GM23338 (cell line): ENCODE data around the gene RIN3. TPM values are rescaled to one million over a fixed set of nuclear protein-coding genes. Genes with fewer than 3 reads are reported as not detected.

ENCODE experiments used
- ATAC-seq: fragments of 200-7000 bp; cut with Tn5 transposase; 3 replicates; pipeline ENCODE4 v1.9.1; 2020
- DNase-seq: peaks from one replicate; pipeline ENCODE4 v3.0.0-alpha.2; 2015; ENCODE audit warnings: low spot score
- H2AFZ ChIP-seq: fragments of 200-600 bp; sonication (generic); 2 replicates; pipeline ENCODE4 v1.8.0; 2016; ENCODE audit warnings: antibody characterized with exemption, mild to moderate bottlenecking, moderate library complexity
- H3F3A ChIP-seq: fragments of 200-600 bp; sonication (generic); replicated peaks from 2 replicates; pipeline ENCODE4 v1.8.0; 2017; ENCODE audit warnings: antibody characterized with exemption, mixed run types, low read depth
- H3K27ac ChIP-seq: fragments of 200-600 bp; sonication (generic); 2 replicates; pipeline ENCODE4 v1.6.1; 2016; ENCODE audit warnings: low read depth
- H3K27me3 ChIP-seq: fragments of 200-600 bp; sonication (generic); 2 replicates; pipeline ENCODE4 v1.8.0; 2016; ENCODE audit warnings: mild to moderate bottlenecking, mixed run types, moderate library complexity; ENCODE audit not compliant: insufficient read depth
- H3K36me3 ChIP-seq: fragments of 200-600 bp; sonication (generic); 2 replicates; pipeline ENCODE4 v1.8.0; 2016; ENCODE audit warnings: mild to moderate bottlenecking; ENCODE audit not compliant: insufficient read depth
- H3K4me1 ChIP-seq: fragments of 200-600 bp; sonication (generic); 2 replicates; pipeline ENCODE4 v1.8.0; 2016; ENCODE audit warnings: mild to moderate bottlenecking, moderate library complexity; ENCODE audit not compliant: insufficient read depth
- H3K4me2 ChIP-seq: fragments of 200-600 bp; sonication (generic); 2 replicates; pipeline ENCODE4 v1.7.1; 2017; ENCODE audit warnings: mixed run types
- H3K4me3 ChIP-seq: fragments of 200-600 bp; sonication (generic); 2 replicates; pipeline ENCODE4 v1.6.1; 2016; ENCODE audit warnings: mixed run types
- H3K79me2 ChIP-seq: fragments of 200-600 bp; sonication (generic); replicated peaks from 2 replicates; pipeline ENCODE4 v1.8.0; 2017; ENCODE audit warnings: mild to moderate bottlenecking; ENCODE audit not compliant: insufficient read depth
- H3K9me2 ChIP-seq: fragments of 200-600 bp; sonication (generic); 2 replicates; pipeline ENCODE4 v1.8.0; 2017; ENCODE audit not compliant: insufficient read depth
- H4K20me1 ChIP-seq: fragments of 200-600 bp; sonication (generic); replicated peaks from 2 replicates; pipeline ENCODE4 v1.8.0; 2017; ENCODE audit warnings: mild to moderate bottlenecking; ENCODE audit not compliant: insufficient read depth
- H3K27ac Mint-ChIP-seq: 2 replicates; pipeline ENCODE4 v1.8.0; 2020; ENCODE audit warnings: inconsistent platforms, mild to moderate bottlenecking, moderate library complexity, mixed read lengths
- H3K27me3 Mint-ChIP-seq: 3 replicates; pipeline ENCODE4 v1.8.0; 2022; ENCODE audit warnings: low read depth, mild to moderate bottlenecking, moderate library complexity, mixed read lengths, inconsistent platforms; ENCODE audit not compliant: insufficient read depth, poor library complexity
- H3K36me3 Mint-ChIP-seq: 3 replicates; pipeline ENCODE4 v1.8.0; 2021; ENCODE audit warnings: low read depth, mild to moderate bottlenecking, inconsistent platforms, moderate library complexity, mixed read lengths
- H3K4me1 Mint-ChIP-seq: 3 replicates; pipeline ENCODE4 v1.8.0; 2020; ENCODE audit warnings: mild to moderate bottlenecking, inconsistent platforms, mixed read lengths
- H3K4me3 Mint-ChIP-seq: 3 replicates; pipeline ENCODE4 v1.8.0; 2021; ENCODE audit warnings: moderate library complexity, mild to moderate bottlenecking, inconsistent platforms, mixed read lengths
- H3K9me3 Mint-ChIP-seq: 3 replicates; pipeline ENCODE4 v1.8.0; 2020; ENCODE audit warnings: moderate library complexity, mild to moderate bottlenecking, inconsistent platforms, mixed read lengths
- CREB1 ChIP-seq: fragments of 250-450 bp; sonication (Bioruptor Pico); IDR thresholded peaks from 2 replicates; pipeline ENCODE4 v1.5.0; 2020; ENCODE audit warnings: low read depth, mild to moderate bottlenecking, moderate library complexity
- CTCF ChIP-seq, 2 experiments: fragments of 200-600 bp in 1 of 2; sonication (generic) in 1 of 2; conservative IDR thresholded peaks; 2 replicates each; pipeline versions ENCODE4 v1.5.1 to v1.6.1; 2016 to 2017; ENCODE audit warnings: antibody characterized with exemption in 2 of 2, low read depth in 2 of 2, mild to moderate bottlenecking in 2 of 2, moderate library complexity in 1 of 2
- ETS1 ChIP-seq: IDR thresholded peaks from 2 replicates; pipeline ENCODE4 v1.6.1; 2016; ENCODE audit warnings: antibody characterized with exemption
- EZH2 ChIP-seq: fragments of 200-600 bp; sonication (generic); IDR thresholded peaks from one replicate; pipeline ENCODE4 v1.8.0; 2017; ENCODE audit warnings: antibody characterized with exemption, mild to moderate bottlenecking, low read depth; ENCODE audit not compliant: unreplicated experiment
- EZH2phosphoT487 ChIP-seq: fragments of 200-600 bp; sonication (generic); IDR thresholded peaks from one replicate; pipeline ENCODE4 v1.8.1; 2018; ENCODE audit warnings: antibody characterized with exemption; ENCODE audit not compliant: unreplicated experiment
- JUNB ChIP-seq: IDR thresholded peaks from one replicate; pipeline ENCODE4 v1.6.1; 2016; ENCODE audit warnings: antibody characterized with exemption; ENCODE audit not compliant: unreplicated experiment
- NANOG ChIP-seq: IDR thresholded peaks from 2 replicates; pipeline ENCODE4 v1.6.1; 2016; ENCODE audit warnings: antibody characterized with exemption, borderline replicate concordance
- POLR2AphosphoS5 ChIP-seq: IDR thresholded peaks from 2 replicates; pipeline ENCODE4 v1.6.1; 2016; ENCODE audit warnings: antibody characterized with exemption, low read depth
- REST ChIP-seq: IDR thresholded peaks from one replicate; pipeline ENCODE4 v1.6.1; 2018; ENCODE audit warnings: antibody characterized with exemption; ENCODE audit not compliant: unreplicated experiment
- STAT1 ChIP-seq: IDR thresholded peaks from one replicate; pipeline ENCODE4 v1.6.1; 2016; ENCODE audit warnings: antibody characterized with exemption; ENCODE audit not compliant: unreplicated experiment
- ZNF114 ChIP-seq: fragments of 250-450 bp; sonication (Bioruptor Pico); IDR thresholded peaks from 2 replicates; pipeline ENCODE4 v1.5.0; 2020; ENCODE audit warnings: mild to moderate bottlenecking, moderate library complexity
- ZNF331 ChIP-seq: fragments of 250-450 bp; sonication (Bioruptor Pico); IDR thresholded peaks from 2 replicates; pipeline ENCODE4 v1.5.0; 2020; ENCODE audit warnings: low read depth, mild to moderate bottlenecking, moderate library complexity
- ZNF462 ChIP-seq: fragments of 250-450 bp; sonication (Bioruptor Pico); IDR thresholded peaks from 2 replicates; pipeline ENCODE4 v1.5.0; 2020; ENCODE audit warnings: mild to moderate bottlenecking, moderate library complexity
- polyA plus RNA-seq: library from polyadenylated mRNA; unstranded; fragments of >200 nt; fragmentation: Nextera tagmentation; extraction: Ambion mirVana; gene quantifications from 2 replicates; pipeline ENCODE4 v1.2.1, GENCODE V29; 2016
- total RNA-seq: library from RNA; depleted of rRNA; stranded (reverse); fragments of >200 nt; shearing (Covaris generic); gene quantifications from 2 replicates; pipeline ENCODE4 v1.2.3, GENCODE V29; 2014

Gene RIN3
- total and polyA plus RNA-seq, 2 experiments from 2014 or later: 0.97 to 1.5 TPM

GRCh38 chr14:92480856-92481255, 32.7 kb upstream of the RIN3 start:
- H3K27me3 ChIP-seq: no peaks in the 10 kb centered on the region
- no peak for DNase-seq
- no peaks in the 10 kb centered on the region for H3F3A ChIP-seq
- H3K27ac ChIP-seq: no peak overlapping the region
- no peak overlapping the region for H3K27ac Mint-ChIP-seq
- H3K4me2 ChIP-seq: no peak overlapping the region
- H3K4me1 Mint-ChIP-seq: peaks cover 8% of the 10 kb centered on the region; the same call in 1 of the 3 replicates
- H2AFZ ChIP-seq: no peak overlapping the region
- no peaks in the 10 kb centered on the region for H3K4me1 ChIP-seq
- ATAC-seq: no peak
- no peaks in the 10 kb centered on the region for H3K9me3 Mint-ChIP-seq
- H3K4me3 ChIP-seq: no peak overlapping the region
- H3K79me2 ChIP-seq: no peaks in the 10 kb centered on the region
- H4K20me1 ChIP-seq: no peaks in the 10 kb centered on the region
- no peaks in the 10 kb centered on the region for H3K36me3 ChIP-seq
- H3K9me2 ChIP-seq: no peaks in the 10 kb centered on the region
- H3K36me3 Mint-ChIP-seq: no peaks in the 10 kb centered on the region
- H3K4me3 Mint-ChIP-seq: no peak overlapping the region
- TF ChIP-seq NANOG (no peak), ZNF462 (CRISPR knock-in tag) (no peak), ZNF331 (CRISPR knock-in tag) (no peak), EZH2phosphoT487 (no peak), EZH2 (no peak), REST (no peak), CTCF (conservative IDR thresholded peaks at IDR 0.05; ENCODE audit: low read depth in 2 of 2) (no peak), POLR2AphosphoS5 (no peak), STAT1 (no peak), JUNB (no peak), ZNF114 (no peak), ETS1 (no peak), CREB1 (CRISPR knock-in tag) (no peak)
- H3K27me3 Mint-ChIP-seq: no peaks in the 10 kb centered on the region
